HCT116 (cell line): Measurements from ENCODE around the gene C5orf58. TPM values are rescaled to one million over a fixed set of nuclear protein-coding genes. Genes with fewer than 3 reads are reported as not detected.

ENCODE experiments used
- ATAC-seq: fragments of 200-7000 bp; cut with Tn5 transposase; 2 replicates; pipeline ENCODE4 v1.9.1; 2020; ENCODE audit warnings: mild to moderate bottlenecking, moderate library complexity
- BruUV-seq: library from RNA; stranded (reverse); fragments of 400-500 nt; replicated peaks from 2 replicates; lab custom pipeline; 2021; lab: Mats Ljungman, UMichigan
- CTCF ChIA-PET: fragments of 300-600 bp; sonication (Branson Sonifier 250); formaldehyde crosslinking; loops from one replicate; lab custom pipeline; 2021; ENCODE audit warnings: antibody characterized with exemption; lab: Charles Lee
- POLR2A ChIA-PET: fragments of 300-600, 350-600 bp; sonication (Branson Sonifier 250); formaldehyde crosslinking; loops from one replicate; lab custom pipeline; 2021; ENCODE audit warnings: antibody characterized with exemption; lab: Charles Lee
- RAD21 ChIA-PET, 2 experiments: fragments of 300-600 bp; sonication (Branson Sonifier 250); formaldehyde crosslinking; loops; one replicate each; lab custom pipeline; 2023; ENCODE audit warnings: low total read pairs in 2 of 2; ENCODE audit not compliant: uncharacterized antibody in 2 of 2, unreplicated experiment in 2 of 2, low non-redundant PET in 1 of 2; lab: Charles Lee
- DNase-seq: peaks from one replicate; pipeline ENCODE4 v3.0.0-alpha.2; 2010; ENCODE audit warnings: low read depth, low spot score
- H2AFZ ChIP-seq: fragments of 200-600 bp; shearing (Covaris generic), sonication (generic); 2 replicates; pipeline ENCODE4 v1.6.1; 2017; ENCODE audit warnings: low read depth, mixed run types, mixed read lengths, antibody characterized with exemption, low read length; ENCODE audit not compliant: poor library complexity, severe bottlenecking
- H3K27ac ChIP-seq: 2 replicates; pipeline ENCODE4 v1.5.1; 2012; ENCODE audit warnings: low read depth, low read length
- H3K27me3 ChIP-seq: fragments of 200-600 bp; sonication (generic); 2 replicates; pipeline ENCODE4 v1.6.1; 2016; ENCODE audit warnings: mixed run types, low read length, mixed read lengths; ENCODE audit not compliant: insufficient read depth
- H3K36me3 ChIP-seq, 2 experiments: fragments of 200-500 bp in 1 of 2; fragments of 200-600 bp in 1 of 2; sonication (Bioruptor generic) in 1 of 2; sonication (generic) in 1 of 2; 2 replicates each; pipeline versions ENCODE4 v1.5.1 to v1.6.1; 2014 to 2016; ENCODE audit warnings: low read length in 2 of 2, inconsistent platforms in 1 of 2, mixed read lengths in 1 of 2, mixed run types in 1 of 2; ENCODE audit not compliant: insufficient read depth in 2 of 2, control insufficient read depth in 1 of 2
- H3K4me1 ChIP-seq, 2 experiments: fragments of 200-600 bp in 1 of 2; sonication (generic) in 1 of 2; 2 replicates each; pipeline versions ENCODE4 v1.5.1 to v1.6.1; 2012 to 2017; ENCODE audit warnings: low read length in 2 of 2, inconsistent platforms in 1 of 2, mild to moderate bottlenecking in 1 of 2, mixed read lengths in 1 of 2, mixed run types in 1 of 2, moderate library complexity in 1 of 2; ENCODE audit not compliant: insufficient read depth in 2 of 2, control insufficient read depth in 1 of 2
- H3K4me2 ChIP-seq: fragments of 200-600 bp; sonication (generic); 2 replicates; pipeline ENCODE4 v1.6.1; 2017; ENCODE audit warnings: mixed run types, low read length, mixed read lengths
- H3K4me3 ChIP-seq, 2 experiments: fragments of 200-600 bp in 1 of 2; sonication (generic) in 1 of 2; replicated peaks in 1 of 2; 2 replicates each; pipeline ENCODE4 v1.5.1; 2011 to 2016; ENCODE audit warnings: low read length in 2 of 2, control low read depth in 1 of 2, low read depth in 1 of 2, mild to moderate bottlenecking in 1 of 2, mixed read lengths in 1 of 2, mixed run types in 1 of 2
- H3K79me2 ChIP-seq: fragments of 200-600 bp; sonication (generic); 2 replicates; pipeline ENCODE4 v1.6.1; 2017; ENCODE audit warnings: mild to moderate bottlenecking, mixed run types, low read length, moderate library complexity, mixed read lengths; ENCODE audit not compliant: insufficient read depth
- H3K9ac ChIP-seq: fragments of 200-600 bp; sonication (generic); 2 replicates; pipeline ENCODE4 v1.6.1; 2016; ENCODE audit warnings: low read length, mixed read lengths
- H3K9me2 ChIP-seq: fragments of 200-600 bp; sonication (generic), shearing (Covaris generic); 2 replicates; pipeline ENCODE4 v1.6.1; 2017; ENCODE audit warnings: mixed run types, mild to moderate bottlenecking, moderate library complexity; ENCODE audit not compliant: insufficient read depth
- H3K9me3 ChIP-seq, 2 experiments: fragments of 200-500 bp in 1 of 2; fragments of 200-600 bp in 1 of 2; sonication (Bioruptor generic) in 1 of 2; sonication (generic) in 1 of 2; 2 replicates each; pipeline ENCODE4 v1.6.1; 2014 to 2017; ENCODE audit warnings: low read length in 2 of 2, mixed read lengths in 2 of 2, inconsistent platforms in 1 of 2, low read depth in 1 of 2, mild to moderate bottlenecking in 1 of 2, mixed run types in 1 of 2, moderate library complexity in 1 of 2; ENCODE audit not compliant: control insufficient read depth in 1 of 2, insufficient read depth in 1 of 2
- H4K20me1 ChIP-seq: fragments of 200-600 bp; sonication (generic), shearing (Covaris generic); 2 replicates; pipeline ENCODE4 v1.6.1; 2017; ENCODE audit warnings: mixed run types, mild to moderate bottlenecking, moderate library complexity; ENCODE audit not compliant: insufficient read depth
- CEBPB ChIP-seq: IDR thresholded peaks from 2 replicates; pipeline ENCODE4 v1.6.1; 2012; ENCODE audit warnings: low read depth
- EGR1 ChIP-seq: IDR thresholded peaks from 2 replicates; pipeline ENCODE4 v1.6.1; 2012; ENCODE audit warnings: low read depth
- ELF1 ChIP-seq: IDR thresholded peaks from 2 replicates; pipeline ENCODE4 v1.6.1; 2012; ENCODE audit warnings: low read depth, borderline replicate concordance
- EZH2 ChIP-seq: fragments of 200-600 bp; sonication (generic); IDR thresholded peaks from 2 replicates; pipeline ENCODE4 v1.6.1; 2017; ENCODE audit warnings: antibody characterized with exemption, mixed run types
- EZH2phosphoT487 ChIP-seq: fragments of 200-600 bp; IDR thresholded peaks from 2 replicates; pipeline ENCODE4 v1.6.1; 2018; ENCODE audit warnings: antibody characterized with exemption, borderline replicate concordance
- FOSL1 ChIP-seq: IDR thresholded peaks from 2 replicates; pipeline ENCODE4 v1.6.1; 2012; ENCODE audit warnings: low read depth
- JUND ChIP-seq: IDR thresholded peaks from 2 replicates; pipeline ENCODE4 v1.6.1; 2012
- MAX ChIP-seq: IDR thresholded peaks from 2 replicates; pipeline ENCODE4 v1.6.1; 2012
- POLR2AphosphoS5 ChIP-seq: IDR thresholded peaks from 2 replicates; pipeline ENCODE4 v1.6.1; 2011; ENCODE audit warnings: mild to moderate bottlenecking, low read depth, low read length, moderate library complexity
- RAD21 ChIP-seq: IDR thresholded peaks from 2 replicates; pipeline ENCODE4 v1.6.1; 2012; ENCODE audit warnings: low read depth, mild to moderate bottlenecking
- REST ChIP-seq: IDR thresholded peaks from 2 replicates; pipeline ENCODE4 v1.6.1; 2012; ENCODE audit warnings: low read depth
- SIN3A ChIP-seq: IDR thresholded peaks from 2 replicates; pipeline ENCODE4 v1.6.1; 2012; ENCODE audit warnings: low read depth
- SP1 ChIP-seq: IDR thresholded peaks from 2 replicates; pipeline ENCODE4 v1.6.1; 2012; ENCODE audit warnings: low read depth
- TCF7L2 ChIP-seq: IDR thresholded peaks from 2 replicates; pipeline ENCODE4 v1.7.0; 2011; ENCODE audit warnings: borderline replicate concordance, inconsistent platforms; ENCODE audit not compliant: insufficient read depth, insufficient read length; ENCODE audit errors: extremely low read depth
- YY1 ChIP-seq: IDR thresholded peaks from 2 replicates; pipeline ENCODE4 v1.6.1; 2011; ENCODE audit warnings: low read length, low read depth, moderate library complexity, mild to moderate bottlenecking; ENCODE audit not compliant: insufficient replicate concordance; ENCODE audit errors: extremely low read depth
- ZNF274 ChIP-seq: fragments of 200-500 bp; sonication (Bioruptor generic); IDR thresholded peaks from 2 replicates; pipeline ENCODE4 v1.6.1; 2014; ENCODE audit warnings: mild to moderate bottlenecking, low read depth, low read length, inconsistent platforms
- intact Hi-C: fragments of 100-400 bp; cut with micrococcal nuclease; formaldehyde crosslinking; loops from 2 replicates; pipeline ENCODE4 v1.10.0; 2022
- total RNA-seq: library from RNA; stranded (reverse); gene quantifications from one replicate; pipeline ENCODE4 v1.2.1, GENCODE V29; 2021; ENCODE audit not compliant: unreplicated experiment

C5orf58 gene
- total RNA-seq, 1 experiment from 2014 or later = not detected

- Histone ChIP-seq H3K4me2 (no peak overlapping the region), H3K36me3 (no peaks in the 10 kb centered on the region), H3K27ac (no peak overlapping the region), H3K9me3 (0 out of 4 replicates have a peak, but pooled peaks cover 0 to 7% of the 10 kb centered on the region in 2 experiments), H4K20me1 (no peaks in the 10 kb centered on the region), H3K27me3 (peaks cover 81% of the 10 kb centered on the region), H3K4me3 (no peak overlapping the region), H2AFZ (no peak overlapping the region), H3K9me2 (no peaks in the 10 kb centered on the region), H3K79me2 (no peaks in the 10 kb centered on the region), H3K9ac (no peak overlapping the region), H3K4me1 (no peaks in the 10 kb centered on the region)
- no peak for ATAC-seq
- intact Hi-C loops = no loop called here
- CTCF ChIA-PET = no interaction called here
- BruUV-seq = no TSS peak
- TF ChIP-seq ELF1 = no peak
- no peak for TF ChIP-seq EZH2phosphoT487
- no peak for TF ChIP-seq YY1
- TF ChIP-seq POLR2AphosphoS5 = no peak
- TF ChIP-seq TCF7L2 = no peak
- no peak for TF ChIP-seq SP1
- no peak for TF ChIP-seq JUND
- TF ChIP-seq FOSL1 = no peak
- TF ChIP-seq ZNF274 = no peak
- TF ChIP-seq RAD21 = no peak
- no peak for TF ChIP-seq EZH2
- no peak for TF ChIP-seq EGR1
- TF ChIP-seq CEBPB = no peak
- no peak for TF ChIP-seq MAX
- no peak for TF ChIP-seq SIN3A
- TF ChIP-seq REST = no peak
- DNase-seq = no peak
- POLR2A ChIA-PET = no interaction called here
- RAD21 ChIA-PET = no interaction called here
Measured at GRCh38 chr5:170294057-170294456, 61.3 kb downstream of the C5orf58 start.
